HG03097 (cell line): ENCODE data around the gene ATP8A2.

Experiments used
- ATAC-seq: cut with Tn5 transposase; IDR thresholded peaks from one replicate; pipeline ENCODE4 v1.9.1; 2021; ENCODE audit not compliant: unreplicated experiment, low FRiP score

The ATP8A2 gene

DNA sequence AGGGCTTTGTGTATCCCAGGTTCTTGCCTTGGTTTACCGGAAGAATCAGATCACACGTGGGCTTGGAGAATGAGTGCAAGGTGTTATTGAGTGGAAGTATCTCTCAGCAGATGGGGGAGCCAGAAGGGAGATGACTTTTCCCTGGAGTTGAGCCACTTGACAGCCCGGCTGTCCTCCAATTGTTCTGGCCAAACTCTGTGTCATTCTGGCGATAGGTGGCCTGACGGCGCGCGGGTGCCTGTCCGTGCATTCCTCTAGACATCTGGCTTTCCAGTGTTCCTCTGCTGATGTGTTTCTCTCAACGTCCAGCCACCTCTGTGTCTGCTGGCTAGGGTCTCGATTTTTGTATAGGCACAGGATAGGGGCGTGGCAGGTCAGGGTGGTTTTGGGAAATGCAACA lies 498.2 kb downstream of the ATP8A2 start:
- ATAC-seq, result no peak

DNA sequence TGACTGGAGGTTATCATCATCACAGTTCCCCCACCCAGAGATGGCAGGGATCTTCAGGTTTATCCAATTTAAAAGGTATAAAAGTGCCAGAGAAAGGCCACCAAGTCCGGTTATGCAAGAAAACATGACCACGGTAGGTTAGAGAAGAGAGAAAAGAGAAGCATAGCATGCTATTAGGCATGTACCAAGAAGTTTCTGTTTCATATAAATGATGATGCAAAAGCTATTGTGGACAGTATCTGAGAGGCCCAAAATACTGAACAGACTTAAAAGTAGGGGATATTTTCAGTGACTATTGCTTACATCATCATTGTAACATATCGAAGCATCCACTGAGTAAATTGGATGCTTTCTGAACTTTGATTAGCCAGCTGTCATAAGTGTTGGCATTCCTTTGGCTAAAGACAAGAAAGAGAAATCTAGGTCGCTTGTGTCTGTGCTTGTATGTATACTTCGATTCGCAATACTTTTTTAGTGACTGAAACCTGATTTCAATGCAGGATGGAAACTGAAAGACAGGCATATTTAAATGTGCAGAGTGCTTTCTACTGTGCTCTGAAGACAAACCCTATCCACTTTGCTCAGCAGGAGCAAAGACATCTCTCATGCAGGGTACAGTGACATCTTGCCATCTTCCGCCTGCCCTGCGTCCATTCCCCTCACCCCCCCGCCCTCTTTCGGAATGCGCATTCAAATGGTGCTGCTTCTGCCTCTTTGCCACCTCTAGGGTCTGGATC lies 499.8 kb downstream of the ATP8A2 start:
- no peak for ATAC-seq

DNA sequence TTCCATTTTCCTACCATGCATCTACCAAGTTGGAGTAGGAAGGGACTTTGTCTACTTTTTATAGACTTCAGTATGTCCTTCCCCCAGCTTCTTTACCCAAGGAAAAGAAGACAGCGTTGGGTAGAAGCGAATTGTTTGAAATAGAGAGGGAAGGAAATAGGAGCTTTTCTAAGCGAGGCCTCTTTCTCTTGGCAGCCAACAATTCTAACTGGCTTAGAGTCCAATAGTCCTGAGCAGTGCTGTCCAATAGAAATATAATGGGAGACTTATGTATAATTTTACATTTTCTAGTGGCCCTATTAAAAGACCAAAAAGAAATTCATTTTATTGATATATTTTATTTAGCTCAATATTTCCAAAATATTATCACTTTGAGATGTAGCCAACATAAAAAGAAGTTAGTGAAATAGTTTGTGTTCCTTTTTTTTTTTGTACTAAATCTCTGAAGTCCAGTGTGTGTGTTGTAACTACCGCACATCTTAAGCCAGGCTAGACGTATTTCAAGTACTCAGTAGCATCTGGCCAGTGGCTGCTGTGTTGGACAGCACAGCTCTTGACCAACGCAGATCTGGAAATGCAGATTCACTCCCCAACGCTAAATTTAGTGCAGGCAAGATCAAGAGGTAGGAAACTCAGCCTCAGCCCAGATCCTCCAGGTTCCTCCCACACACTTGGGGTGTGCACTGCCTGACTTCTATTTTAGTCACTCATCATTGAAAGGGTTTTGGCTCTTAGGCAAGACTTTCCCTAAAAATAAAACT lies 500.9 kb downstream of the ATP8A2 start:
- ATAC-seq, result no peak

DNA sequence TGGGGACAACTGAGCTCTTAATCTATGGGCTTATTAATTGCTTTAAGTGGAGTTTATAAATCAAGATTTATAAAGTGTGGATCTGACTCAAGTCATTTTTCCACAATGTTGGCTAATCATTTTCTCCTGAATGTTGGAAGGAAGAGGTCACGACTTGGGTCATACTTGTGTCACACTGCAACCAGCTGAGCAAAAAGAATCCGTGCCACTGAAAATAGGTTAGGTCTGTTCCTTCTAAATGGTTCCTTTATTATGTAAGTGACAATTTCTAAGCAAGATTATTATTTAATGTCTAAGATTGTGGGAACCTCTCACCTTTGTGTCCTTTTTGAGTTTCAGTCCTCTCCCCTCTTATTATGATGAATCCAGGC lies 501.5 kb downstream of the ATP8A2 start:
- ATAC-seq, result no peak

DNA sequence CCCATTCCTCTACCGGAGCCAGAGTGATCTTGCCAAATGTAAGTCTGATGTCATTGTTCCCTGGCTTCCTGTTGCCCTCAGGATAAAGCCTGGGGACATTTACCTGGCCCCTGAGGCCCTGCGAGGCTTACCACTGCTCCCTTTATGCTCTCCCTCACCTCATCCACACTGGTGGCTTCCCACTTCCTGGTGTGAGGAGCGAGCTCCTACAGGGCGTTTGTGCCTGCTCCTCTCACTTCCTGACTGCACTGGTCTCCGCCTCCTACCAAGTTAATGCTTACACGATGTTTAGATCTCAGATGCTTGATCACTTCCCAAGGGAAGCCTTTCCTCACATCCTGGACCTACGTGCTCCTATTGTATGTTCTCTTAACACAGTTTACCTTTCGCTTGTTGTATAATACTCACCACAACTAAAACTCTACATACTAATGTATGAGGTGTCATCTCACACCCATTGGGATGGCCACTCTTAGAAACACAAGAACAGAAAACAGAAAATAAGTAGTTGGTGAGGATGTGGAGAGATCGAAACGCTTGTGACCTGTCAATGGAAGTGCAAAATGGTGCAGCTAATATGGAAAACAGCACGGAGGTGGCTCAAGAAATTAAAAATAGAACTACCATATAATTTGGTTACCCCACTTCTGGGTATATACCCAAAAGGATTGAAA lies 502.4 kb downstream of the ATP8A2 start:
- no peak for ATAC-seq

DNA sequence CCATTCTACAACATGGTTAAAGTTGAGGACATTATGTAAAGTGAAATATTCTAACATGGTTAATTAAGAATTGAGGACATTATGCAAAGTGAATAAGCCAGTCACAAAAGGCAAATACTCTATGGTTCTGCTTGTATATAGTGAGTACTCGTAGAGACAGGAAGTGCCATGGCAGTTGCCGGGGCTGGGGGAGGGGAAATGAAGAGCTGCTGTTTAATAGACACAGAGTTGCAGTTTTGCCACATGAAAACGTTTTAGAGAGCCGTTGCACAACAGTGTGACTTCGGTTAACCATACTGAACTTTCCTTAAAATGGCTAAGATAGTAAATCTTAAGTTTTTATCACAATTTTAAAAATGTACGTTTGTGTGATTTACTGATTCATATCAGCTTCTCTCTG lies 503.1 kb downstream of the ATP8A2 start:
- ATAC-seq, result no peak

DNA sequence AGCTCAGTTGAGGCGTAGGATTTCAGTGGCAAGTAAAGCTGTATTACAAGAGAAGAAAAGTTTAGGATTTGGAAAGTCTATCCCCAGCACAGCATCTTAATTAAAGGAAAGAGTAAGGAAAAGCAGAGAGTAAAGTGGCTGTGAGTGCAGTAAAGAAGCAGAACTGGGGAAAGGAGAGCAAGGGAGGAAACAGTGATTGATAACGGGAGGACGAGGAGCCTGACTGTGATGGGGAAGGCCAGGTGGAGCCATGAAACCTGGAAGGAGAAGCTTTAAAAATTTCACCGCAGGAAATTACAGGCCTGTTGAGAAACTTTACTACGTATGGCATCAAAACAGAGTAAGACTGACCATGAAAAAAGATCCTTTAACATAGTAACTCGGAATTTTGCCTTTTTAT lies 504.5 kb downstream of the ATP8A2 start:
- no peak for ATAC-seq

DNA sequence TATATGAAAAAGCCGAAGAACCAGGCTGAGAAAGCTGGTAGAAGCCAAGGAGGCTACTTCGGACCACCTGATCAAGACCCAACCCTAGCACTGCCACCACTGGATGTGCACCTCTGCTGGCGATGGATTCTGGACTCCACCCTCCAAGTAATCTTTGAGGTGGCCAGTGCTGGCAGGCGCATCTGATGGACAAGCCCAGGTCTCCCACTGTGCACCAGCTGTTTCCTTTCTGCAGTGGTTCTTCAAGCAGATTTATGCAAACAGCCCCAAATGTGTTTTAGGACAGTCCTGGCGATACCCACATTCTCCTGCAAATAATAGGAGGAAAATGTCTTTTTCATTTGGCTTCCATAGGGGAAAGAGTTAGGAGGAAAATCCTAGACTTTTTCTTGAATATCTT lies 507.7 kb downstream of the ATP8A2 start:
- no peak for ATAC-seq

DNA sequence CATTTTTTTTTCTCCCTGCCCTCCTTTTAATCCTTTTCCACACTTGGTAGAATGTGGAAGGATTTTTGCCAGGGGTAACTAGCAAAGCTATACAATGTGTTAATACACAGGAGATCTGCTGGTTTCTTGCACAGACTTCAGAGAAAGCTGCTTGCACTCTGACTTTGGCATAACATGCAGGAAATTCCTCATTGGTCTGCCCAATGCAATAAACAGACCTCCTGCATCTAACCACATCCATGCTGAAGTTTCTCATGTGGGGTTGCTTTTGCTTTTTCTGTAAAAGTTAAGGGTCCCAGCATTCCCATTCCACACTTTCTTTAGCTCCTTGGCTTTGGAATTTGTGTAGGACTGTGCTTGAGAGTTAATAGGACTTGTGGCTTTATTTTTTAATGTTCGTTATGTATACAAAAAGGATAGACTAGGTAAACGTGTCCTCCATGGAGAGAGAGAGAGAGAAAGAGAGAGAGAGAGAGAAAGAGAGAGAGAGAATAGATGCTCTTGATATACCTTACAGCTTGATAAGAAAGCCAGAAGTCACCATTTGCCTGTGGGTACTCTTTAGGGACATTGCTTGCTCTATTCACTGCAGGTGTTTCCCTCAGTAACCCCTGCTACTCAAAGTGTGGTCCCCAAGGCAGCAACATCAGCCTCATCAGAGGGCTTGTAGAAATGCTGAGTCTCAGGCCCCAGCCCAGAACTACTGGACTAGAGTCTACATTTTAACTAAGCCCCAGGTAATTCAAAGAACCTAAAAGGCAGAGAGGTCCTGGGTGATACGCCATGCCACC lies 509.6 kb downstream of the ATP8A2 start:
- no peak for ATAC-seq

DNA sequence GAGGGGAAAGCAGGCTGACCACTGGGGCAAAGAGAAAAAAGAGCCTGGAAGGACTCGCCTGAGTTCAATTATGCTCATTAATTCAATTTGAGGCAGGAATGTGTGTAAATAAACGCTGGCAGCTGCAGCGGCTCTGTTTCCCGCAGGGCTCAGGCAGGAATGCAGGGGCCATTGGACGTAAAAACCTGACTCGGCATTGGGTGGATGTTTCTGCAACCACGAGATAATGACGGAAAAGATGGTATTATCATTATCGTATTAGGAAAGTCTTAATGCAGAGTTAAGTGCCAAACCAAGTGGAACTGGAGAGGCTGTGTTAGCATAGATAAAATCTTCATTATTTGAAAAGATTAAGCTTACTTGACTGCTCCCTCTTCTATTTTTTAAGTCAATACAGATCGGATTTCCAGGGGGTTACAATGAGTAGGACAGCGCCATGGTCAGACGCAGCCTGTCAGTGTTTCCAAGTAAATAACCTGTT lies 510.2 kb downstream of the ATP8A2 start:
- no peak for ATAC-seq

DNA sequence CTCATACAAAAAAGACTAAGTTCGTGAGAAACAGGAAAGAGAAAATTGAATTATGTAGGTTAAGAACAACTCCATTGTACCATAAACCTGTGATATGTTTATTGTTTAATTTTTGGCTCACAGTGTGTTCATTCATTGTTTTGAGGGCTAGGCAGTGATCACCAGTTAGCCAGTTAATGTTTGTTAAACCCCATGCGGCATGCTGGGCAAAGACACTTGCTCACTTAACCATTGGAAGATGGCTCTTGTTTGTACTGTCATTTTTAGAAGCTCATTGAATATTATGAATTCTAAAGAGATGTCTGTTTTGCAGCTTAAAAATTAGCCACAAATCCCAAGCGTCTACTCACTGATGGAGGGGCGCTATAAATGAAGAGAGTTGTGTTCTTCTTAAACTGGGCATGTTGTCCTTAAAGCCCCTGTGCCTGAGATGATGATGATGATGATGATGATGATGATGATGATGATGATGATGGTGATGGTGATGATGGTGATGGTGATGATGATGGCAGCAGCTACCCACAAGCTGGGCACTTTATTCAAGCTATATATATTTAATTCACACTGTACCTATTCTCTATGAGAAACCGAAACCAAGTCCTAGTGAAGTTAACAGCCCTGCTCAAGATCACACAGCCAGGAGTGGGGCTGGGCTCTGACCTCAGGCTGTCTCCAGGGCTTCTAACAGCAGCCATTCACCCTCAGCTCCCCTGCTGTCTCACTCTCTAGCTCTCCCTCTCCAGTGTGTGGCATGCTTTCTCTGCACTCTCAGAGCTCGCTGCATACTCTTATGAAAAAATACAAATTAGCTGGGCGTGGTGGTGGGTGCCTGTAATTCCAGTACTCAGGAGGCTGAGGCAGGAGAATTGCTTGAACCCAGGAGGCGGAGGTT lies 510.9 kb downstream of the ATP8A2 start:
- no peak for ATAC-seq

DNA sequence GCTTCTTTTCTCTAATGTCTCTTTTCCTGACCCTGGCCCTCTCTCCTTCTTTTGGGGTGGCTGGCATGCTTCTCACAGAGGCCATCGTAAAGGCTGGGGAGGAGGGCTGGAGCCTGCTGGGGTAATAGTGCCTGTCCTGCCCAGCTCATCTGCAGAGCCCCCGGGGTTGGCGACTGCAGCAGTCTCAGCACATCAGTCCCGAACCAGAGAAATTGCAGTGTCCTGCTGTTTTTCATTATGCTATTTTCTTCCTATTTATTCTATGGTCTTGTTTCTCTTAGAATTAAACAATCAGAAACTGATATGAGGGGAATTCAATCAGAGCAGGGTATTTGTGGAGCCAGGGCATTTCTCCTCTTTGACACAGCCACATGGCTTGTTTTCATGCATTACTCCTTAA lies 513.6 kb downstream of the ATP8A2 start:
- no peak for ATAC-seq

DNA sequence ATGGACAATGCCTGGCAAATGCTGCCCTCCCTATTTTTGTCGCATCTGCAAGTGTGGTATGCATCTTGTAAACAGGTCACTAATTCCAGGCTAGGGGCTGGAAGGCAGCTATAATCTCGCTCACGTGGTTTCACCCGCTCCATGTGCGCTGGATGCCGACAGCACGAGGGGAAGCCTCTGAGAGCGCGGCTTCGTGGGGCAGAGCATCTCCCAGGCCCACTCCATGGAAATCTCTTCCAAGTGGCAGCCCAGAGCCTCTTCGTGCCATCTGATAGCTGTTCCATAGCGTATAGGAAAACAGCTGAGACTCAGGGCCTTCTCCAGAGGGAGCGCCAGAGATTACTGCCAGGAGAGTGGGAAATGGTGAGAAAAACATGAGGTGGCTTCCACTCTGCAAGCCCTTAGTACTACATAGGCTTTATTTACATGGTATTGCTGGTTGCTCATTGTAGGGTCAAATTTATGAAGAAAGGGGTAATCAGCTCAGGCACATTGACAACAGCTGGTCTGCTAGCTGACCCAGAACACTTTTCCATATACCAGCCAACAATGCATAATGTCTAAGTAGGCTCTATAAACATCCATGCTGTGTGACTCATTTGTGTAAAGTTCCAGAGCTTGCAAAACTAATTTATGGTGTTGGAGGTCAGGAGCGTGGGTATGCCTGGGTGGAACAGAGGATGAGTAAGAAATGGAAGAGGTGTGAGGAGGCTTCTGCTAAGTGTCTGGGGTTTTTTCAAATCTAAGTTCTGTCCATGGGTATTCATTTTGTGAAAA lies 514.9 kb downstream of the ATP8A2 start:
- no peak for ATAC-seq

DNA sequence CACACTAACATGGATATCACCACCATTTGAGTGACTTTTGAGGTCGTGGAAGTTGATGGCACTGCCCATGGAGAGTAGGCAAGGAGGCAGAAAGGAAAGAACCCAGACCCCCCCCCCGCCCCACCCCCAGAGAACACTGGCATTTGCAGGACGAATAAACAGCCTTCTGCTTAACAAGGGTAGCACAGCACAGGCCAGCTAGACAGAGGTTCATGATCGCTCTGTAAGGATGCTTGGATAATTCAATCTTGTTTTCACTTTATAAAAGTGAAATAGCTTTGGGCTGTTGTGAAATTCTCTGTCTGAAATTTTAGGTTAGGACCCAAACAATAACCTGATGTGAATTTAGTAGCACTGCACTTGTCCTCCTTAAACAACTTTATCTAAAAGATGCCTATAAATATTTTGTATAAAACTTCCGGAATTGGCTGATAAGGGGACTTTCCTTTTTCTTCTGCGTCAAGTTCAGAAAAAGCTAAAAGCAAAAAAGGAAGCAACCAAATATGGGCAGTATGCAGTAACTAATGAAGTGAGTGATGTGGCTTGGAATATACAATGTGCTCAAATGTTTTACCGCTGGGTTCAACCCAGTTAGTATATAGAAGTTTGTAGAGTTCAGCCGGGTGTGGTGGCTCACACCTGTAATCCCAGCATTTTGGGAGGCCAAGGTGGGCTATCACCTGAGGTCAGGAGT lies 516.3 kb downstream of the ATP8A2 start:
- no peak for ATAC-seq

DNA sequence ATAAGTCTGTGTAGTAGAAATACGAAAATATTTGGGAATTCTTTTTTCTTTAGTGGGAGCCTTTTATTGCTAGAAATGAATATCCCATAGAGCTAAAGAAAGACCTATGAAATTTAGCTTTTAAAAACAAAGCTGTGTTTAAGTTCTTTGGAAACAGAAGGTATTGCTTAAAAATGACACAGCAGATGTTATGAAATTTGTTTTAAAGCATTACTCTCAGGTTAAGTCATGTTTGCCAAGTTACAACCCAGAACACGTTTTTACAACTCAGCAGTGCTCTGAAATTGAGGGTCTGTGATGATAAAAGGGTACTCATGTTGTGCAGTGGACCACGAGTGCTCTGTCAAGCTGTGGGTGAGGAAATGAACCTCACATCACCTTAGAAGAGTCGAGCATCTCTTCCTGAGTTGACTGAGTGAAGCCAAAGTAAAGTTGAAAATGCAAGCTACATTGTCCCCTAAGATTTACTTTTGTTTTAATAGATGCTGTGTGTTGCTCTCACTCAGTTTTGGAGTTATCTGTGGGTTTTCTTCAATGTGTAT lies 519.0 kb downstream of the ATP8A2 start:
- ATAC-seq, result no peak

DNA sequence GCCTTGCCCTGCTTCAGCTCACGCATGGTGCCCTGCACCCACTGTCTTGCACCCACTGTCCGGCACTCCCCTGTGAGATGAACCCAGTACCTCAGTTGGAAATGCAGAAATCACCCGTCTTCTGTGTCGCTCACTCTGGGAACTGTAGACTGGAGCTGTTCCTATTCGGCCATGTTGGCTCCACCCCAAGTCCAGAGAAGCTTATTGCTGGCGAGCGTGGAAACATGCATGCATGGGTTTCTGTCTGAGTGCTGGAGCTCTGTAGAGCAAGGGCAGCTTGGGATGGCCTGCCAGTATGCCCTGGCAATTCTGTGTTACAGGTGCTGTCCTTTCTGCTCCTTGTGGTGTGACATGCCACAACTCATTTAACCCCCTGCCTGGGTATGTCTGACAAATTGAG lies 527.2 kb downstream of the ATP8A2 start:
- ATAC-seq, result no peak

DNA sequence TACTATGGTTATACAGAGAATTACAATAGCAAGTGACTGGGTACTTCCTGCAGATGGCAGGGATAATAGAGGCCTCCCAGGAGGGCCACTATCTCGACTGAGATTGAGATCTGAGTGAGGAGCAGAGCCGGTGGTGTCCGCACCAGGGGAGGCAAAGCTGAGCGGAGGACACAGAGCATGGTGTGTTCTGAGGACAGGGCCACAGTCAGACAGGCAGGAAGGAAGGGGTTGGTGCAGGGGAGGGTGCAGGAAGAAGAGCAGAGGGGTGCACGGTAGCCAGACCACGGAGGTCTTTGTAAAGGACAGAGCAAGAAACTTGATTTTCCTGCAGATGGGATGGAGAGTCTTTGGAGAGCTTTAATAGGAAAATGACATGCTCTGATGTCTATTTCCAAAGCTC lies 527.7 kb downstream of the ATP8A2 start:
- ATAC-seq, result no peak

DNA sequence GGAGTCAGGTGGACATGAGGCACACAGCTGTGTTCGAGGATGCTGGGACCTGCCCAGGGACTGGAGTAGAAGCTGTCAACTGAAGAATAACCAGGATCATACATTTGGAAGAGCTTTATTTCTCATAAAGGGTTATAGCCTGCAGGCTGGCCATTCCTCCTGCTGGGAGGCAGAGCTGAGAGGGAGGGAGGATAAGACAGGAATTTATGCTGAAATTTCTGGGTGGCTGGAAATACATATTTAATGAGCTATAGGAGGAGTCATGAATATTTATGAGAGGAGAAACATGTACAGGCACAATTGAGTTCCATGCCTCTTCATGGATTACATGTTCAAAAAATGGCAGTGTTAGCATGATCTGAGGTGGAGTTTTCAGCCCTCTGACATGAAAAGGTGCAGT lies 528.2 kb downstream of the ATP8A2 start:
- ATAC-seq, result no peak
